ENCODE results near the gene ATL2.

ATL2 gene

GRCh38 chr2:38248707-38249106, 128.4 kb downstream of the ATL2 start:
- no peak for DNase-seq (ENCODE audit: low spot score)

- DNase-seq (ENCODE audit: low spot score) = no peak
Measured at GRCh38 chr2:38248255-38248654, 128.8 kb downstream of the ATL2 start.

GRCh38 chr2:38246105-38246504, 131.0 kb downstream of the ATL2 start:
- no peak for DNase-seq (ENCODE audit: low spot score)

DNA sequence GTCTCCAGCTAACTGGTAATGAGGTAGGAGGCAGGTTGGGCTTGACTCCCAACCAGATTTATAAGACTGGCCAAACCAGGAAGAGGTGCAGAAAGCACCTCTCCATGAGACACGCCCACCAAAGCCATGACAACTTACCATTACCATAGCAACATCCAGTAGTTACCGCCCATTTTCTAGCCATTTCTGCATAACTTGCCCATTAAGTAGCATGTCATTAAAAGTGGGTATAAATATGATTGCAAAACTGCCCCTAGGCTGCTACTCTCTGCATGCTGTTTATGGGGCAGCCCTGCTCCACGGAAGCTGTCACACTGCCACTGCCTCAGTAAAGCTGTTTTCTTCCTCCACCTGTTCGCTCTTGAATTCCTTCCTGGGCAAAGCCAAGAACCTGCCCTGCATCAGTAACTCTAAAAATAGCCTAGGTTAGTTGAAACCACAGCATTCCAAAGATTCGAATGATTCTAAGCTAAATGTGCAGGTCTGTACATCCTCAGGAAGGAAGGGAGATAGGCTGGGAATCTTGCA, 131.9 kb downstream of the ATL2 start:
- peak; percentile 55 for DNase-seq (ENCODE audit: low spot score)

GRCh38 chr2:38244301-38244700, 132.8 kb downstream of the ATL2 start:
- peak; percentile 83 for DNase-seq (ENCODE audit: low spot score)

Measured in cerebellar cortex (tissue), 1 donor.